AG04450 (cell line): ENCODE measurements around the gene CAMKK2. TPM values are rescaled to one million over a fixed set of nuclear protein-coding genes. Genes with fewer than 3 reads are reported as not detected.

ENCODE experiments used
- CTCF ChIA-PET: fragments of 300-600, 350-600 bp; formaldehyde crosslinking; extraction: SDS; loops from one replicate; lab custom pipeline; 2022; ENCODE audit warnings: antibody characterized with exemption, inconsistent platforms; lab: Charles Lee
- POLR2A ChIA-PET: fragments of 350-600 bp; formaldehyde crosslinking; extraction: SDS; loops from one replicate; lab custom pipeline; 2021; ENCODE audit warnings: antibody characterized with exemption, inconsistent platforms; lab: Yijun Ruan, JAX
- DNase-seq: peaks from one replicate; pipeline ENCODE4 v3.0.0-alpha.2; 2011; ENCODE audit warnings: low read depth, low spot score
- H3K27ac ChIP-seq: one replicate; pipeline ENCODE4 v1.5.1; 2012; ENCODE audit warnings: low read depth, low read length, control low read depth
- H3K27me3 ChIP-seq: one replicate; pipeline ENCODE4 v1.6.0; 2012; ENCODE audit warnings: low read length; ENCODE audit not compliant: control insufficient read depth, insufficient read depth
- H3K4me3 ChIP-seq: 2 replicates; pipeline ENCODE4 v1.5.1; 2011; ENCODE audit warnings: mild to moderate bottlenecking, low read depth, low read length, control low read depth
- H3K9me3 ChIP-seq: 2 replicates; pipeline ENCODE4 v1.5.1; 2012; ENCODE audit warnings: low read length; ENCODE audit not compliant: control insufficient read depth, insufficient read depth
- polyA plus RNA-seq: library from polyadenylated mRNA; depleted of rRNA; stranded (reverse); fragments of >200 nt; gene quantifications from 2 replicates; pipeline ENCODE4 v1.2.3, GENCODE V29; 2011
- TF ChIP-seq, protein P1 (sequence below): IDR thresholded peaks from 2 replicates; pipeline ENCODE4 v1.5.1; 2011; ENCODE audit warnings: low read depth, low read length, control low read depth, inconsistent platforms

CAMKK2 gene
- polyA plus RNA-seq, 1 experiment: 23.1 TPM

DNA sequence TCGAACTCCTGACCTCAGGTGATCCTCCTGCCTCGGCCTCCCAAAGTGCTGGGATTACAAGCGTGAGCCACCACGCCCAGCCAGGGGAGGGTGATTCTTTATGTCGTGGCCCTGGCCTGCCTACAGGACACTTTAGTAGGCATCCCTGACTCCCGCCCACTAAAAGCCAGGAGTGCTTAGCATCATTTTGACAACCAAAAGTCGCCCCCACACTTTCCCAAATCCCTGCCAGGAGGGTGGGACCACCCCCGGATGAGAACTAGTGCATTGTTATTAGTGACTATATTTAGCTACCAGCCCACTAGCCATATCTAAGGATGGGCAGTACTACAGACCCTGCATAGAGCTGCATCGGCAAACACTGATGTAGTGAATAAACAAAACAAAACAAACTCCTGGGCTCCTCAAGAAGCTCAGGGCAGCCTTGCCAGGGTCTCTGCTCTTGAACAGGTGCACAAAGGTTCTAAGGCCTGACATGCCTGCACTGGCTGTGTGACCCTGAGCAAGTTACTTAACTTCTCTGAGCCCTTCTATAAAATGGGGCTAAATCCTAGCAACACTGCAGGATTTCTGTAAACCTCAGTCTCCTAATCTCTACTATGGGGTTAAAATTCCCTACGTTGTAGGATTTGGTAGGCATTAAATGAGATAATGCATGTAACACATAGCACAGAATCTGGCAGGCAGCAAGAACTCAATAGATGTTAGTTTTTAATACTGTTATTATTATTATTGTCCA lies 2.2 kb downstream of the CAMKK2 start:
- Histone ChIP-seq H3K9me3 (no peaks in the 10 kb centered on the region; the same call in 1 of the 2 replicates), H3K27ac (no peak overlapping the region), H3K4me3 (no peak overlapping the region), H3K27me3 (no peaks in the 10 kb centered on the region)
- TF ChIP-seq, protein P1, sequence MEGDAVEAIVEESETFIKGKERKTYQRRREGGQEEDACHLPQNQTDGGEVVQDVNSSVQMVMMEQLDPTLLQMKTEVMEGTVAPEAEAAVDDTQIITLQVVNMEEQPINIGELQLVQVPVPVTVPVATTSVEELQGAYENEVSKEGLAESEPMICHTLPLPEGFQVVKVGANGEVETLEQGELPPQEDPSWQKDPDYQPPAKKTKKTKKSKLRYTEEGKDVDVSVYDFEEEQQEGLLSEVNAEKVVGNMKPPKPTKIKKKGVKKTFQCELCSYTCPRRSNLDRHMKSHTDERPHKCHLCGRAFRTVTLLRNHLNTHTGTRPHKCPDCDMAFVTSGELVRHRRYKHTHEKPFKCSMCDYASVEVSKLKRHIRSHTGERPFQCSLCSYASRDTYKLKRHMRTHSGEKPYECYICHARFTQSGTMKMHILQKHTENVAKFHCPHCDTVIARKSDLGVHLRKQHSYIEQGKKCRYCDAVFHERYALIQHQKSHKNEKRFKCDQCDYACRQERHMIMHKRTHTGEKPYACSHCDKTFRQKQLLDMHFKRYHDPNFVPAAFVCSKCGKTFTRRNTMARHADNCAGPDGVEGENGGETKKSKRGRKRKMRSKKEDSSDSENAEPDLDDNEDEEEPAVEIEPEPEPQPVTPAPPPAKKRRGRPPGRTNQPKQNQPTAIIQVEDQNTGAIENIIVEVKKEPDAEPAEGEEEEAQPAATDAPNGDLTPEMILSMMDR: no peak
- CTCF ChIA-PET: interaction anchor here (1.0 kb wide), 1 partner anchor 41 kb away, joined by 3 read pairs; no protein-coding TSS in a partner anchor
- POLR2A ChIA-PET: no interaction called here
- DNase-seq: no peak

DNA sequence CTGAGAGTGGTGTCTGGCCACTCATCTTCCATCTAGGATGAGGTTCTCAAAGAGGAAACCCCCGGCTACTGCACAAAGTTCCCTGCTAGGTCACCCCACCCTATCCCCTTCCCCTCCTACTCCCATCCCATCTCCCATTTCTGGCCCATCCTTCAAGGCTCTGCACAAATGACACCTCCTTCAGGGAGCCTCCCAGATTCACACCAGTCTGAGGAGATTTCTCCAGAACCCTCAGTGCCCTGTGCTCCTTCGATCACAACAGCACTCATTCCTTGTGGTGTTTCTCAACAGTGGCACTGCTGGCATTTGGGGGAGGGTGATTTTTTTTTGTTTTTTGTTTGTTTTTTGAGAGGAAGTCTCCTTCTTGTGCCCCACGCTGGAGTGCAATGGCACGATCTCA lies 2.9 kb downstream of the CAMKK2 start:
- Histone ChIP-seq H3K9me3 (no peaks in the 10 kb centered on the region; the same call in 1 of the 2 replicates), H3K4me3 (no peak overlapping the region), H3K27me3 (no peaks in the 10 kb centered on the region), H3K27ac (no peak overlapping the region)
- ChIA-PET CTCF (interaction anchor here (1.0 kb wide), 1 partner anchor 41 kb away, joined by 3 read pairs; no protein-coding TSS in a partner anchor), POLR2A (no interaction called here)
- TF ChIP-seq, protein P1: no peak
- no peak for DNase-seq

DNA sequence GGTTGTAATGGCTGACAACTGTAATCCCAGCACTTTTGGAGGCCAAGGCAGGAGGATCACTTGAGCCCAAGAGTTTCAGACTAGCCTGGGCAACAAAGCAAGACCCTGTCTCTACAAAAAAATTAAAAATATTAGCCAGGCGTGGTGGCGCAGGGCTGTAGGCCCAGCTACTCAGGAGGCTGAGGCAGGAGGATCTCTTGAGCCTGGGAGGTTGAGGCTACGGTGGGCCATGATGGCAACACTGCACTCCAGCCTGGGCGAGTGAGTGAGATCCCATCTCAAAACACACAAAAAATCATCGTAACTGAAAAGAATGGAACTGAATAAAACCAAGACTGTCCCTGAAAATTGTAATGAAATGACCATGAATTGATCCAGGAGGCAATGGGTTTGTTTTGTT lies 6.1 kb downstream of the CAMKK2 start:
- POLR2A ChIA-PET: no interaction called here
- no peaks in the 10 kb centered on the region for H3K9me3 ChIP-seq
- DNase-seq: no peak
- H3K27ac ChIP-seq: no peak overlapping the region
- CTCF ChIA-PET: no interaction called here
- no peak overlapping the region for H3K4me3 ChIP-seq
- H3K27me3 ChIP-seq: no peaks in the 10 kb centered on the region
- TF ChIP-seq, protein P1: no peak

DNA sequence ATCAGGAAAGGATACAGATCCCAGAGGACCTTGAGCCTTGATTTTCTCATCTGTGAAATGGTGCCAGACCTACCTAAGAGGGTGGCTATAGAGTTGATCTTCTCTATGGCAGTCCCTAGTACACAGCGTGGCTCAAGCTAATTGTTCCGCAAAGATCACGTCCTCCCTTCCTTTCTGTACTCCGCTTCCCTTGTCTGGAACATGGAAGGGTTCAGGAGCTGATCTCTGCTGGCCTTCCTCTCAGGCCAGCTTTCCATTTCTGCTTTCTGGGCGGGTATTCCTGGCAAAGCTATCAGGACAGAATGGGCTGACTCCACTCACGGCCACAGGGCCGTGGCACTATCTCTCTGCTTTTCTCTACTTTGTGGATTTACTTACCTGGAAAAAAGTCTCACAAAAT lies 6.5 kb downstream of the CAMKK2 start:
- Histone ChIP-seq H3K4me3 (no peak overlapping the region), H3K27ac (no peak overlapping the region), H3K9me3 (no peaks in the 10 kb centered on the region), H3K27me3 (no peaks in the 10 kb centered on the region)
- ChIA-PET CTCF (no interaction called here), POLR2A (no interaction called here)
- TF ChIP-seq, protein P1: no peak
- no peak for DNase-seq

DNA sequence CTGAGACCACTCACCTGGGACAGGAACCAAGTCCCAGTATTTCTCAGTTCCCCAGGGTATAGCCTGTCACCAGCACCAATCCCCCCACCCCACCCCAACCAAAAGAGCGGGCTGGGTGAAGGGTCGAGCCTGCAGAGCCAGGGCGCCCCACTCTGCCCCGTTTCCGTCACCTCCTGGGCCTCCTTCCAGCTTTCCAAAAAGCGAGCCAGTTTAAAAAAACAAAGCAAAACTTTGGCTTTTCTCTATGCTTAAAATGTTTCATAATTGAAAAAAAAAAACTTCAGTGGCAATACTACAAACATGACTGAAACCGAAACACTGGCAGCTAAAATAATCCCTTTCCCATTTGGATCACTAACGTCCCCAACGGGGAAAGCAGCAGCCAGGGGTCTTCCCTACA lies 7.5 kb downstream of the CAMKK2 start:
- TF ChIP-seq, protein P1: no peak
- Histone ChIP-seq H3K27me3 (no peaks in the 10 kb centered on the region), H3K9me3 (no peaks in the 10 kb centered on the region), H3K27ac (no peak overlapping the region), H3K4me3 (no peak overlapping the region)
- CTCF ChIA-PET: no interaction called here
- POLR2A ChIA-PET: no interaction called here
- no peak for DNase-seq
